SIG-M5 (cell line): Measurements from ENCODE around the gene KLHL17.
"Not testable (repeated sequence)": the region's sequence is repeated elsewhere in the genome, so short reads cannot be mapped to it uniquely, and the experiment has no call there.

ENCODE experiments used
- DNase-seq: peaks from one replicate; lab custom pipeline; 2025; lab: John Stamatoyannopoulos, UW

KLHL17 gene

DNA sequence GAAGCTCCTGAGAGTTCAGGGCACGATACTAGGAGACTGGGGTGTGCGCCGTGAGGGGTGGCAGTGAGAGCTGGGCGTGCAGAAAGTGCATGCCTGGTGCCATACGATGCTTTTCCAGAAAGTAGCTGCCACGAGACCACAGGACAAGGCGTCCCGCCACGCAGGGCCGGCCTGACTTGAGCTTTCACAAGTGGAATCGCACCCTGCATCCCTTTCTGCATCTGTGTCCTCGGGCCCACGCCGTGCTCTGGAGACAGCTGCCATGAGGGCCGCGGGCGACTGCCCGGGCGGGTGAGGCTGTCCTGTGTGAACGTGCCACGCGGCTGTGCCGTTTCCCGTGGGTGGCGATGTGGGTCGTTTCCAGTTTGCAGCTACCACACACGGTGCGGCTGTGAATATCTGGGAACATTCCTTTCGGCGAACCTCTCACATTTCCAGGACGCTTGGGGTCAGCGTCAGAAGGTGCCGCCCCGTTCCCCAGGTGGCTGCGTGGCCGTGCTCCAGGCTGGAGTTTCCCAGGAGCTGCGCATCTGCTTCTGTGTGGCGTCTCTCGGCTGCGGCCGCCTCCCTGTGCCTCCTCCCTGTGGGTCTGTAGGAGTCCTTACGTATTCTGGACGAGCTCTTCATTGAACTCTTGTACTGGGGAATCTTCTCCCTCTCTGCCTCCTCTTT is 22.5 kb downstream of the KLHL17 start:
- DNase-seq: no peak

DNA sequence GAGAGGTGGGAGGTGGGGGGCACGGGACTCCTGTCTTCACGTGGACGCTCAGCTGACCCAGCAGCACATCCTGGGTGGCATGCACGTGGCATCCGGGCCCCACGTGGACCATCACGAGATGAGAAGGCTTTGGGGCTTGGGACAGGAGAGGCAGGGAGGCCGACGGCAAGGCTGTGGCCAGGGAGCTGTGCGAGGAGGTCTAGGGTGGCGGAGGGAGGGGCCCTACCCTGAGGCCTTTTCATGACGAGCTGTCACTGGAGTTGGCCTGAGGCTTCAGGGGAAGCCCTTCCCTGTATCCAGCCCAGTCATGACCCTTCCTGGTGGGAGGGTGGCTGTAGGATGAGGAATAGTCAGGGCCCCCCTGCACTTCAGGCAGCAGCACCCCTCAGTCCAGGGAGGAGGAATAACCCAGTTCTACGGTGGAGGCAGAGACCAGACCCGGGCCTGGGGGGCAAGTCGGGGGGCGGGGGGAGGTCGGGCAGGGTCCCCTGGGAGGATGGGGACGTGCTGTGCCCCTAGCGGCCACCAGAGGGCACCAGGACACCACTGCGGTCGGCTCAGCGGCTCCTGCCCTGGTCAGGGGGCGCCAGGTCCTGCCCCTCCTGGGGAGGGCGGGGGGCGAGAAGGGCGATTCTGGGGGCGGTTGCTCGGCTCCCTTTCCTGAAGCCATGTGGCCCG is 23.6 kb downstream of the KLHL17 start:
- DNase-seq: no peak

GRCh38 chr1:984476-984814 is 24.1 kb downstream of the KLHL17 start:
- no peak for DNase-seq

- DNase-seq: no peak
These were observed 24.7 kb downstream of the KLHL17 start for GRCh38 chr1:985126-985525.

DNA sequence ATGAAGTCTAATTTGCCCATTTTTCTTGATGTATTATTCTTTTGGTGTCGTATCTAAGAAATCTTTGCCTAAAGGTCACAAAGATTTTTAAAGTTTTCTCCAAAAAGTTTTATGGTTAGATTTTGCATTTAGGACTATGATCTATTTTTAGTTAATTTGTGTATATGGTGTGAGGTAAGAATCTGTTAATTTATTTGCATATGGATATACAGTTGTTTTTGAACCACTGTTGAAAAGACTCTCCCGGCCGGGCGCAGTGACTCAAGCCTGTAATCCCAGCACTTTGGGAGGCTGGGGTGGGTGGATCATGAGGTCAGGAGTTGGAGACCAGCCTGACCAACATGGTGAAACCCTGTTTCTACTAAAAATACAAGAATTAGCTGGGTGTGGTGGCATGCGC is 27.7 kb downstream of the KLHL17 start:
- DNase-seq: not testable (repeated sequence)

- not testable (repeated sequence) for DNase-seq
These were observed 30.9 kb downstream of the KLHL17 start for GRCh38 chr1:991275-991674.

DNA sequence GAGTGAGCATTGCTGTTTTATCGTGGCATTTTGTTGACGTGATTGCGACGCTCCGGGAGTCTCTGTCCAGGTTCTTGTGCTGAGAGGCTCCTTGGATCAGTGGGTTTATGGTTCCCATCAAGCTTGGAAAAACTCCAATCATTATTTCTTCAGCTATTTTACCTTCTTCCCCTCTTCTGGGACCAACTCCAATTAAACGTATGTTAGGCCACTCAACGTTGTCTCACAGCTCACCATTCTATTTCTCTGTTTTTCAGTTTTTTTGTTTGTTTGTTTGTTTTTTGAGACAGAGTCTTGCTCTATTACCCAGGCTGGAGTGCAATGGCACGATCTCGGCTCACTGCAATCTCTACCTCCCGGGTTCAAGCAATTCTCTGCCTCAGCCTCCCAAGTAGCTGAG is 31.5 kb downstream of the KLHL17 start:
- DNase-seq: no peak

- DNase-seq: no peak
These were observed 32.0 kb downstream of the KLHL17 start for GRCh38 chr1:992362-992761.

DNA sequence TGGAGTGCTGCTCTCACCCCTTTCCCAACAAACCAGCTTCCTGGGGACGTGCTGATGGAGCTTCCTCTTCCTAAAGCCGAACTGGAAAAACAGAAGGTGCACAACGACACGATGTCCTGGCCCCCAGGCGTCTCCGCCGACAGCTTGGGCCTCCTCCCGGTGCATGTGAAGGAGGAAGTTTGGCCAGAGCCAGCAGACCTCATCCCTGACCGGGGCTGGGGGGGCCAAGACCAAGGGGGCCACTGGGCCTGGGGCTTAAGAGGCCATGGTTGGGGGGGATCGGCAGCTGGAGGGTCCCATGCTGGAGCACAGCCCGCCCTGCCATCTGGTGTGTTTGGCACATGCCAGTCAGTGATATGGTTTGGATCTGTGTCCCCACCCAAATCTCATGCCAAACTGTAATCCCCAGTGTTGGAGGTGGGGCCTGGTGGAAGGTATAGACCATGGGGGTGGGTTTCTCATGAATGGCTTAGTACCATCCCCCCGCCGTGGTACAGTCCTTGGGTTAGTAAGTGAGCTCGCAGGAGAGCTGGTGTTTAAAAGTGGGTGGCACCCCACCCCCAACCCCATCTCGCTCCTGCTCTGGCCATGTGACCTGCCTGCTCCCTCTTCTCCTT is 33.1 kb downstream of the KLHL17 start:
- no peak for DNase-seq

GRCh38 chr1:994546-994945 is 34.2 kb downstream of the KLHL17 start:
- not testable (repeated sequence) for DNase-seq

DNA sequence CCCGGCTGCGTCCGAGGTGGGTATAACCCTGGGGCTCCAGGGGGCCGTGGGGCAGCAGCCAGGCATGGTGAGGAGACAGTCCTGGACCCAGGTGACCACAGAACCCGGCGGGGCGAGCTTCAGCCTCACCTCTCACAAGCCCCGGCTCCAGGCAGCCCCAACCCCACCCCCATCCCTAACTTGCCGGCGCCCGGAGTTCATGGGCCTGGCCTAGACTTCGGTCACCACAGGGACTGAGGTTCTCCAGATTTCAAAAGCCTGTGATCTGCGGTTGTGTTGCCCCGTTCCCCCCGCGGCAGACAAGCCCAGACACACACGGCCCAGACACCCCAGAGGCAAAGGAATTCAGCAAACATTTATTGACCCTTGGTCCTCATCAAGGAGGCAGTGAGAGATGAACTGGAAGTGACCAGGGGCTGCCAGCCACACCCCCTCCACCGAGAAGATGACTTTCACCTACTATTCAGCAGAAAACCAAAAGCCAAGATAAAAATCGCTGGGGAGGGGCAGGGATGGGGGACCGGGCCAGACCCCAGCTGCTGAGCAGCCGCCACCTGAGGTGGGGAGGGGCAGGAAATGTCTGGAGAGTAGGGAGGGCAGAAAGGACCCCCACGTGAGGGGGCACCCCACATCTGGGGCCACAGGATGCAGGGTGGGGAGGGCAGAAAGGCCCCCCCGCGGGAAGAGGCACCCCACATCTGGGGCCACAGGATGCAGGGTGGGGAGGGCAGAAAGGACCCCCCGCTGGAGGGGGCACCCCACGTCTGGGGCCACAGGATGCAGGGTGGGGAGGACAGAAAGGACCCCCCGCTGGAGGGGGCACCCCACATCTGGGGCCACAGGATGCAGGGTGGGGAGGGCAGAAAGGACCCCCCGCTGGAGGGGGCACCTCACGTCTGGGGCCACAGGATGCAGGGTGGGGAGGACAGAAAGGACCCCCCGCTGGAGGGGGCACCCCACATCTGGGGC is 35.6 kb downstream of the KLHL17 start:
- DNase-seq: no peak

- no peak for DNase-seq
These were observed 36.7 kb downstream of the KLHL17 start for GRCh38 chr1:996851-997712.

GRCh38 chr1:997713-997992 is 37.3 kb downstream of the KLHL17 start:
- no peak for DNase-seq

- DNase-seq: no peak
These were observed 37.8 kb downstream of the KLHL17 start for GRCh38 chr1:997993-998744.

- DNase-seq: no peak
These were observed 38.3 kb downstream of the KLHL17 start for GRCh38 chr1:998745-998994.

- no peak for DNase-seq
These were observed 38.8 kb downstream of the KLHL17 start for GRCh38 chr1:998995-999724.

GRCh38 chr1:999725-1000356 is 39.5 kb downstream of the KLHL17 start, which contains the start of gene HES4:
Gene HES4, minus strand, starts transcription at chr1:1000097. Its CDS starts 124 bp downstream, at chr1:999973.
- no peak for DNase-seq

DNA sequence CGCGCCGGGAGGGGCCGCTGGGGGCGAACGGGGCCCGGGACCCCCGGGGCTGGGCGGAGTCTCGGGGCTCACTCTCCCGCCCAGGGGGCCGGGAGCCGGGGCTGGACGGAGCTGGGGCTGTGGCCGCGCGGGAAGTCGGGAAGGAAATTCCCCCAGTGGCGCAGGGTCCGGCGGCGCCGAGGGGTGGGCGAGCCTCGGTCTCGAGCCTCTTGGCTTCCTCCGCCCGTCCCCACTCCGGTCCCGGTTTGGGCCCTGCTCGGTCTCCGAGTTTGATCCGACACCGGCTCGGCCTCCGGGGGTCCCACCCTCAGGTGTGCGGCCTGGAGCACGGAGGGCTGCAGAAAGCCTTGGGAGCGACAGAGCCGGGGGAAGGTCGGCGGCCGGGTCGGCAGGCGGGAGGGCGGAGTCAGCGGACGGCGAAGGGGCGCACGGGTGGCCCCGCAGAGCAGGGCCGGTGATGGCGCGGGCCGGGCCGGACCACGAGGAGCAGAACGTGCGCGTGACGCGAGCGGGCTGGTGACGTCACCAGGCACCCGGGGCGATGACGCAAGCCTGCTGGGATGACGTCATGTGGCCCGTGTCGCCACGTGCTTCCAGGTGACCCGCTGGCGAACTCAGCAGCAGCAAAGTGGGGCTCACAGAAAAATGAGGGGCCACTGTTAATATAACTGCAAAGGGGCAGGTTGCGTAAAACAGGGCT is 40.1 kb downstream of the KLHL17 start:
- no peak for DNase-seq

GRCh38 chr1:1001057-1001783 is 40.8 kb downstream of the KLHL17 start:
- DNase-seq: no peak
